ENCODE data around the gene TBC1D19.

- TF ChIP-seq, protein P1, sequence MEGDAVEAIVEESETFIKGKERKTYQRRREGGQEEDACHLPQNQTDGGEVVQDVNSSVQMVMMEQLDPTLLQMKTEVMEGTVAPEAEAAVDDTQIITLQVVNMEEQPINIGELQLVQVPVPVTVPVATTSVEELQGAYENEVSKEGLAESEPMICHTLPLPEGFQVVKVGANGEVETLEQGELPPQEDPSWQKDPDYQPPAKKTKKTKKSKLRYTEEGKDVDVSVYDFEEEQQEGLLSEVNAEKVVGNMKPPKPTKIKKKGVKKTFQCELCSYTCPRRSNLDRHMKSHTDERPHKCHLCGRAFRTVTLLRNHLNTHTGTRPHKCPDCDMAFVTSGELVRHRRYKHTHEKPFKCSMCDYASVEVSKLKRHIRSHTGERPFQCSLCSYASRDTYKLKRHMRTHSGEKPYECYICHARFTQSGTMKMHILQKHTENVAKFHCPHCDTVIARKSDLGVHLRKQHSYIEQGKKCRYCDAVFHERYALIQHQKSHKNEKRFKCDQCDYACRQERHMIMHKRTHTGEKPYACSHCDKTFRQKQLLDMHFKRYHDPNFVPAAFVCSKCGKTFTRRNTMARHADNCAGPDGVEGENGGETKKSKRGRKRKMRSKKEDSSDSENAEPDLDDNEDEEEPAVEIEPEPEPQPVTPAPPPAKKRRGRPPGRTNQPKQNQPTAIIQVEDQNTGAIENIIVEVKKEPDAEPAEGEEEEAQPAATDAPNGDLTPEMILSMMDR (conservative IDR thresholded peaks at IDR 0.05; ENCODE audit: low read depth, low read length): no peak
- TF ChIP-seq RFX5 (IDR thresholded peaks at IDR 0.05; ENCODE audit: low read depth, low read length) (no peak), FOS (IDR thresholded peaks at IDR 0.05; ENCODE audit: low read depth, low read length) (no peak), POLR2A (IDR thresholded peaks at IDR 0.05; ENCODE audit: low read depth, low read length) (no peak), RAD21 (IDR thresholded peaks at IDR 0.05; ENCODE audit: low read length) (no peak), MAZ (IDR thresholded peaks at IDR 0.05; ENCODE audit: borderline replicate concordance, low read depth, low read length) (no peak), NFE2L2 (IDR thresholded peaks at IDR 0.05; ENCODE audit: low read depth, low read length) (no peak), CEBPB (IDR thresholded peaks at IDR 0.05; ENCODE audit: low read depth, low read length) (no peak), RCOR1 (IDR thresholded peaks at IDR 0.05; ENCODE audit: insufficient replicate concordance, low read length) (no peak), BHLHE40 (IDR thresholded peaks at IDR 0.05; ENCODE audit: low read depth, low read length) (no peak), SMC3 (IDR thresholded peaks at IDR 0.05; ENCODE audit: low read depth, low read length) (no peak)
- TF ChIP-seq, protein P2, sequence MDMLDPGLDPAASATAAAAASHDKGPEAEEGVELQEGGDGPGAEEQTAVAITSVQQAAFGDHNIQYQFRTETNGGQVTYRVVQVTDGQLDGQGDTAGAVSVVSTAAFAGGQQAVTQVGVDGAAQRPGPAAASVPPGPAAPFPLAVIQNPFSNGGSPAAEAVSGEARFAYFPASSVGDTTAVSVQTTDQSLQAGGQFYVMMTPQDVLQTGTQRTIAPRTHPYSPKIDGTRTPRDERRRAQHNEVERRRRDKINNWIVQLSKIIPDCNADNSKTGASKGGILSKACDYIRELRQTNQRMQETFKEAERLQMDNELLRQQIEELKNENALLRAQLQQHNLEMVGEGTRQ (IDR thresholded peaks at IDR 0.05; ENCODE audit: low read depth, low read length): no peak
- TF ChIP-seq, protein P3, sequence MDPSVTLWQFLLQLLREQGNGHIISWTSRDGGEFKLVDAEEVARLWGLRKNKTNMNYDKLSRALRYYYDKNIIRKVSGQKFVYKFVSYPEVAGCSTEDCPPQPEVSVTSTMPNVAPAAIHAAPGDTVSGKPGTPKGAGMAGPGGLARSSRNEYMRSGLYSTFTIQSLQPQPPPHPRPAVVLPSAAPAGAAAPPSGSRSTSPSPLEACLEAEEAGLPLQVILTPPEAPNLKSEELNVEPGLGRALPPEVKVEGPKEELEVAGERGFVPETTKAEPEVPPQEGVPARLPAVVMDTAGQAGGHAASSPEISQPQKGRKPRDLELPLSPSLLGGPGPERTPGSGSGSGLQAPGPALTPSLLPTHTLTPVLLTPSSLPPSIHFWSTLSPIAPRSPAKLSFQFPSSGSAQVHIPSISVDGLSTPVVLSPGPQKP (IDR thresholded peaks at IDR 0.05; ENCODE audit: borderline replicate concordance, low read depth, low read length): no peak
These were observed 219.5 kb downstream of the TBC1D19 start for GRCh38 chr4:26803211-26803861.

Measured in IMR-90 (cell line).